HG03354 (cell line): ENCODE measurements around the gene IRF2BP1.
A peak's percentile ranks its signal among the peaks of the same experiment; 100 is the strongest.
"Not testable (repeated sequence)": the region's sequence is repeated elsewhere in the genome, so short reads cannot be mapped to it uniquely, and the experiment has no call there.

Experiments
- ATAC-seq: cut with Tn5 transposase; IDR thresholded peaks from one replicate; pipeline ENCODE4 v1.9.1; 2021; ENCODE audit warnings: mild to moderate bottlenecking; ENCODE audit not compliant: unreplicated experiment, poor library complexity, severe bottlenecking

The IRF2BP1 gene

GRCh38 chr19:45883881-45884681 lies 1.9 kb downstream of the IRF2BP1 start:
- ATAC-seq, result no peak

GRCh38 chr19:45883586-45883880 lies 2.4 kb downstream of the IRF2BP1 start:
- no peak for ATAC-seq

DNA sequence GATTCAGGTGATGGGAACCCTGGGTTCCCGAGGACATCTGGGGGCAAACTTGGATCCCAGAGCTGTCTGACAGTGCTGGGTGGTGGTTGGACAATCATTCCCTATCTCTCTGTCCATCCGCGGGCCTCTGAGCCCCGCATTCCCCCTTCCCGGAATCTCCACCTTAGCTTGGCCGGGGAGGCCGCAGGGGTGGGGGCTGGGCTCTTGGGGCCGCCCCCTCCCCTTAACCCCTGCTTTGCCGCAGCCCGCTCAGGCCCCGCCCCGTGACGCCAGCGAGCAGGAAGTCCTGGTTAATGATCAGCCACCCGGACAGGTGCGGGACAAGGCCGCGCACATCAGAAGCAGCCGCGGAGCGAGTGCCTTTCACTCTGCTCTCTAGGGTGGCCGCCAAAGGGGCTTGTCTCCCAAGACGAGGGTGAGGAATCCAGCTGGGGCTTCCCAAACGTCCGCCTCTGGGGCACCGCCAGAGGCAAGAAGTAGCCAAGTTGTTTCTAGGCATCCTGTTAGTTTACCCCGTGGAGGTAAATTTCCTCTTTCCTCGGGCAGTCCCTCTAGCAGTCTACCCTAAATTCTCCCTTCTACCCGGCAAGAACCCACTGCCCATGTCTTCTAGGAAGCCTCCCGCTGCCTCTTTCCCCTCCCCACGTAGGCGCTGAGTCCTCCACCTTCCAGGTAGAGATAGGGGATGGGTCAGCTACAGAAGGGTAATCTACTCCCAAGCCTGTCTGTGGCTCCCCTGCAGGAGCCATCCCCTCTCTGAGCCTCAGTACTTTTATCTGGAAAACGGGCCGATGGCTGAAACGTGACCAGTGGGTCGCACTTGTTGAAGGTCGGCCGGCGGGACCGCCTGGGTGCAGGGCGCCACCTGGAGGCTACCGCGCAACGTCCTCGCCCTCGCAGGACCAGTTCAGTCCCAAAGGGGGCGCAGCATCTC lies 3.0 kb downstream of the IRF2BP1 start:
- ATAC-seq, result peak; percentile 35

GRCh38 chr19:45881909-45882528 lies 3.9 kb downstream of the IRF2BP1 start:
- ATAC-seq, result no peak

DNA sequence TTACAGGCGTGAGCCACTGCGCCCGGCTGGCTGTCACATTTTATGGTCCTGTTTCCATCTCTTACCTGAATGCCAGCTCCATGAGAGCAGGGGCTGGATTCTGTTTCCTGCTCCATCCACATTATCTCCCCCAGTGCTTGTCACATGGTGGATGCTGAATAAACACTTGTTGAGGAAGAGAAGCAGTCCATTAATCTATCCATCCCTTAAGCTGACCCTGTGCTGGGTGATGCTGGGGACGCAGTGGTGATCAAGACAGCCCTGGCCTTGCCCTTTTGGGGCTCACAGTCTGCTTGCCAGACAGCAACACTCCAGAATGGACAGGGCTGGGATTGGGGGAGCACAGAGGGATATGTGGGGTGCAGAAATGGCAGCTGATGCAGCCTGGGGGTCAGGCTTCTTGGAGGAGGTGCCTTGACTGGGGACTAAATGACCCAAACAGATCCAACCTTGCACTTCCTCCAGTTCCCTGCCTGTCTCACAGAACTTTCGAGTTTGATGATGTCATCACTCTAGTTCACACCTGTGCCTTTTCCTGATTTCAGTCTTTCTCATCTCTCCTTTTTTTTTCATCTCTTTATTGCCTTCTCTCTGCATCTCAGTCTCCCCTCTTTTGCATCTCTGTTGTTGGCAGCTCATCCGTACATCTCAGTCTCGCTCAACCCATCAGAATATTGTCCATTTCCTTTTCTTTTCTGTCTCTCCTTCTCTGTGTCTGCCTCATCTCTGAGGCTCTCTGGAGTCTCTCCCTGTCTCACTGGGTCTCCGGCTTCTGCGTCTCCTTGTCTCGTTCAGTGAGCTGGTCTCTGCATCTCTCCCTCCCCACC lies 4.6 kb downstream of the IRF2BP1 start:
- ATAC-seq, result no peak

- ATAC-seq, result no peak
These were observed 6.0 kb downstream of the IRF2BP1 start for GRCh38 chr19:45879971-45880370.

DNA sequence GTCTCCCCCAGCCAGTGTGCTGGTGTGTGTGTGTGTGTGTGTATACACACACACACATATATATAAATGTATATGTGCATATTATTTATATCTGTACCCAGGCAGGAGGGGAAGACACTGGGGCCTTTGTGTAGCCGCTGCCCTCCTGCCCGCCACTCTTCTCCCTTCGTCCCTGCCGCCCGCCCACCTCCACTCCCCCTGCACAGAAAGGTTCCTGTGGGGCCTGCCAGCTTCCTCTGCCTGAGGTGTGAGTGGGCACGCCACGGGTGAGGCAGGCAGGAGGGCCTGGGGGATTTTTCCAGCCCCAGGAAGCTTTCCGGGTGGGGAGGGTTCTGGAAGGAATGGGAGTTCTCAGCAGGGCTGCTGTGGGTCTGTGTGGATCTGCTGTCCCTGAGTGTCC lies 6.9 kb downstream of the IRF2BP1 start:
- no peak for ATAC-seq

DNA sequence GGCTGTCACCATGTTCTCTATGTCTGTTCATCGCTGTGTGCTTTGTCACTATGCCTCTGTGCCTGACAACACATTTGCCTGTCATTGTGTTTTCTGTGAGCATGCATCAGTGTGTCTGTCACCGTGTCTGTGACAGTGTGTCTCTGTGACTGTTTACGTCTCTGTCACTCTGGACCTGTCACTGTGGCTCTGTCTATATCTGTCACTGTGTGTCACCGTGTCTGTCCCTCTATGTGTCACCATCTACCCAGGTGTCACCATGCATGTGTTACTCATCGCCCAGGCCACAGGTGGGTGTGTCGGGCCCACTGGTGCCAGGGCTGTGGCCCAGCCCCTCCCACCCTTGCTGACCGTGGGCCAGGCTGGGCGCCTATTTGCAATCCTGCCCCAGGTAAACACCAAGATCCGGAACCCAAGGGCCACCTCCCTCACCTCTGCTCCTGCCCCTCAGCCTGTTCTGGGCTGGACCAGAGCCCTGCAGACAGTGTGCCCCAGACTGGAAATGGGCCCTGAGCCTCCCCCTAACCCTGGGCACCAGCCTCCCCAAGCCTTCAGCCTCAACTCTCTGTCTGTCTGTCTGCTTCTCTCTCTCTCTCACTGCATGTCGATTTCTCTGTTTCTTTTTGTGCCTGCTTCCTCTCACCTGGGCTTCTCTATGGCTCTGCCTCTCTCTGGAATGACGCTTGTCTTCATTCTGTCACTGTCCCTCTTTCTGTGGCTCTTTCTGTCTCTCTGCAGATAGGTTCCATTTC lies 7.7 kb downstream of the IRF2BP1 start:
- ATAC-seq, result no peak

- ATAC-seq, result no peak
These were observed 9.3 kb downstream of the IRF2BP1 start for GRCh38 chr19:45876411-45877197.

GRCh38 chr19:45876161-45876410 lies 9.9 kb downstream of the IRF2BP1 start:
- ATAC-seq, result no peak

- ATAC-seq, result no peak
These were observed 11.3 kb downstream of the IRF2BP1 start for GRCh38 chr19:45874620-45874966.

- no peak for ATAC-seq
These were observed 12.6 kb downstream of the IRF2BP1 start for GRCh38 chr19:45873219-45873772.

DNA sequence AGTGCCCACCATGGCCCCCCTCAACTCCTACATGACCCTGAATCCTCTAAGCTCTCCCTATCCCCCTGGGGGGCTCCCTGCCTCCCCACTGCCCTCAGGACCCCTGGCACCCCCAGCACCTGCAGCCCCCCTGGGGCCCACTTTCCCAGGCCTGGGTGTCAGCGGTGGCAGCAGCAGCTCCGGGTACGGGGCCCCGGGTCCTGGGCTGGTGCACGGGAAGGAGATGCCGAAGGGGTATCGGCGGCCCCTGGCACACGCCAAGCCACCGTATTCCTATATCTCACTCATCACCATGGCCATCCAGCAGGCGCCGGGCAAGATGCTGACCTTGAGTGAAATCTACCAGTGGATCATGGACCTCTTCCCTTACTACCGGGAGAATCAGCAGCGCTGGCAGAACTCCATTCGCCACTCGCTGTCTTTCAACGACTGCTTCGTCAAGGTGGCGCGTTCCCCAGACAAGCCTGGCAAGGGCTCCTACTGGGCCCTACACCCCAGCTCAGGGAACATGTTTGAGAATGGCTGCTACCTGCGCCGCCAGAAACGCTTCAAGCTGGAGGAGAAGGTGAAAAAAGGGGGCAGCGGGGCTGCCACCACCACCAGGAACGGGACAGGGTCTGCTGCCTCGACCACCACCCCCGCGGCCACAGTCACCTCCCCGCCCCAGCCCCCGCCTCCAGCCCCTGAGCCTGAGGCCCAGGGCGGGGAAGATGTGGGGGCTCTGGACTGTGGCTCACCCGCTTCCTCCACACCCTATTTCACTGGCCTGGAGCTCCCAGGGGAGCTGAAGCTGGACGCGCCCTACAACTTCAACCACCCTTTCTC lies 13.6 kb downstream of the IRF2BP1 start:
- ATAC-seq, result no peak

- no peak for ATAC-seq
These were observed 15.1 kb downstream of the IRF2BP1 start for GRCh38 chr19:45870798-45871197.

DNA sequence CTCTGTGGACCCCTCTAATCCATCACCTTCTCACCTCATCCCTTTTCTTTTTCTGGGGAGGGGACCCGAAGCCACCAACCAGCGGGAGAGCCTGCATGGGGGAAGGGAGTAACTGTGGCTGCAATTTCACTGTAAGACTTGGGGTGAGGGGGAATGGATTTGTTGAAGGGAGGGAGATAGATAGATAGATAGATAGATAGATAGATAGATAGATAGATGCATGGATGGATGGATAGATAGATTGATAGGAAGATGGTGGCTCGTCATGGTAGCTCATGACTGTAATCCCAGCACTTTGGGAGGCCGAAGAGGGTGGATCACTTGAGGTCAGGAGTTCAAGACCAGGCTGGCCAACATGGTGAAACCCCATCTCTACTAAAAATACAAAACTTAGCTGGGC lies 18.7 kb downstream of the IRF2BP1 start:
- not testable (repeated sequence) for ATAC-seq

DNA sequence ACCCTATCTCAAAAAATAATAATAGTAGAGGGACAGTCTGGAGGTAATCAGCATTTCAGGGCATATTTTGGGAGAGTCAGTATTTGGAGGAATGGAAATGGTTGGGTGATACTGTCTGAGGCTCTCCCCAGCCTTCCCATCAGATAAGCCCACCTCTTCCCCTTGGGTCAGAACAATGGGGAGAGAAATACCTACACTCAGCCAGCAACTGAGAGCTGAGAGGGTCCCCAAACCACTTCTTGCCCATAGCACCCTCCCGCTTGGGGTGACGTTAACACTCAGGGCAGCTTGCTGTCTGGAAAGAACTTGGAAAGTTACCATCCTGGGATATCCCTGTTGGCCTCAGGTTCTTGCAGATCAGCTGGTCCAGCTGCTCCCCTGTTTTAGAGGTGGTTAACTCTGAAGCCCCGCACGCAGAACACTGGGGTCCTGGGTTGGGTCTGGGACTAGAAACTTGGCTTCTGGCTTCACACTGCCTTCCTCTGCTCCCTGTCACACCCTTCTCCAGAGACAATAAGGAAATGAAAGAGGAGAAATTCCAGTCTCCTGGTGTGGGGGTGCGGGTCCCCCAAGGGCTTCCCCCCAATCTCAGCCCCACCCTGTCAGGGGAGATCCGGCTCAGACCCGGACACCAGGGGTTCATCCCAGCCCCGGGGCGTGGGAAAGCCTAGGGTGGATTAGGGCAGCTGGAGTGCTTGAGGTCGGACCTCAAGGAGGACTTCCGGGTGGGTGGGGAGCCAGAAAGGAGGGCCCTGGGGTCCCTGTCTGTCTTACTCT lies 19.4 kb downstream of the IRF2BP1 start:
- ATAC-seq, result no peak
